NB4 (cell line): ENCODE data around the gene UBR2.

Experiments used
- DNase-seq: peaks from one replicate; pipeline ENCODE4 v3.0.0; 2010; ENCODE audit warnings: low read depth
- H3K4me3 ChIP-seq: one replicate; pipeline ENCODE4 v1.5.1; 2011; ENCODE audit warnings: mild to moderate bottlenecking, low read depth, low read length, moderate library complexity
- MYC ChIP-seq: IDR thresholded peaks from 2 replicates; pipeline ENCODE4 v1.6.1; 2011; ENCODE audit warnings: low read depth, low read length
- POLR2A ChIP-seq: IDR thresholded peaks from 2 replicates; pipeline ENCODE4 v1.6.1; 2011; ENCODE audit warnings: mild to moderate bottlenecking; ENCODE audit not compliant: insufficient read length; ENCODE audit errors: extremely low read depth
- TF ChIP-seq, protein P1 (sequence below): IDR thresholded peaks from 2 replicates; pipeline ENCODE4 v1.6.1; 2011; ENCODE audit warnings: low read depth, low read length
- TF ChIP-seq, protein P2 (sequence below): IDR thresholded peaks from one replicate; pipeline ENCODE4 v1.5.1; 2012; ENCODE audit warnings: low read depth, low read length

The UBR2 gene

DNA sequence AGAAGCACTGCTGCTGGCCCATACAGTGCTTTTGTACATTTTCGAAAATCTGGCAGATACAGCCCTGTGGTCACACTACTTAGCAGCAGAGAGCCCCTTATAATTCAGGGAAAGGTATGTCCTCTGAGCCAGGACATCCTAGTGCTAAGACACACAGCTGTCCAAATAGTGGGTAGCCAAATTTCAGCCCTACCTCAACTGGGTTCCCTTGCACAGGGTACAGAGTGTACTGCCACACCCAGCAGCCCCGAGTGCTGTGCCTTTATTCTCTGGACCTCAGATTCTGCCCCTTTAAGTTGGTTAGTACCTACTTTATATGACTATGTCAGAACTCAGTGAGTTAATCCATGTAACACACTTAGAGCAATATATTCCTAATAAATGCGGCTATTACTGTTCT, 111.0 kb downstream of the UBR2 start:
- H3K4me3 ChIP-seq: no peak overlapping the region
- DNase-seq: no peak
- TF ChIP-seq, protein P1, sequence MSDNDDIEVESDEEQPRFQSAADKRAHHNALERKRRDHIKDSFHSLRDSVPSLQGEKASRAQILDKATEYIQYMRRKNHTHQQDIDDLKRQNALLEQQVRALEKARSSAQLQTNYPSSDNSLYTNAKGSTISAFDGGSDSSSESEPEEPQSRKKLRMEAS: no peak
- TF ChIP-seq, protein P2, sequence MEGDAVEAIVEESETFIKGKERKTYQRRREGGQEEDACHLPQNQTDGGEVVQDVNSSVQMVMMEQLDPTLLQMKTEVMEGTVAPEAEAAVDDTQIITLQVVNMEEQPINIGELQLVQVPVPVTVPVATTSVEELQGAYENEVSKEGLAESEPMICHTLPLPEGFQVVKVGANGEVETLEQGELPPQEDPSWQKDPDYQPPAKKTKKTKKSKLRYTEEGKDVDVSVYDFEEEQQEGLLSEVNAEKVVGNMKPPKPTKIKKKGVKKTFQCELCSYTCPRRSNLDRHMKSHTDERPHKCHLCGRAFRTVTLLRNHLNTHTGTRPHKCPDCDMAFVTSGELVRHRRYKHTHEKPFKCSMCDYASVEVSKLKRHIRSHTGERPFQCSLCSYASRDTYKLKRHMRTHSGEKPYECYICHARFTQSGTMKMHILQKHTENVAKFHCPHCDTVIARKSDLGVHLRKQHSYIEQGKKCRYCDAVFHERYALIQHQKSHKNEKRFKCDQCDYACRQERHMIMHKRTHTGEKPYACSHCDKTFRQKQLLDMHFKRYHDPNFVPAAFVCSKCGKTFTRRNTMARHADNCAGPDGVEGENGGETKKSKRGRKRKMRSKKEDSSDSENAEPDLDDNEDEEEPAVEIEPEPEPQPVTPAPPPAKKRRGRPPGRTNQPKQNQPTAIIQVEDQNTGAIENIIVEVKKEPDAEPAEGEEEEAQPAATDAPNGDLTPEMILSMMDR: no peak
- no peak for TF ChIP-seq MYC
- TF ChIP-seq POLR2A: no peak

DNA sequence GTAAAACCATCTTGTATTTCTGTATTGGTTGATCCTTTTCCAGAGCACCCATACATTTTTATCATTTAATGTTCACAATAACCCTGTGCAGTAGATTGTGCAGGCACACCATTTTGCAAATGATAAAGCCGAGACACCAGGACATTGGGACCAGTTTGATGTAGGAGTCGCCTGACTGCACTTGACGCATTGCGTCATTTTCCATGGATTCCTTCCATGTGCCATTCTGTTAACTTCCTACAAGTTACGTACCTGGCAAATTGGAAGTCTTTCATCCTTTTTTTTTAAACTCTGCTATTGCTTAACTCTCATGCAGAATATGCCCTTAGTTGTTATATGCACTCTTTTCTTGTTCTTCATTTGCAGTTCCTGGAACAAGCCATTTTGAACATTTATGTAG, 115.5 kb downstream of the UBR2 start:
- TF ChIP-seq MYC (no peak), POLR2A (no peak)
- TF ChIP-seq, protein P1: no peak
- TF ChIP-seq, protein P2: no peak
- no peak overlapping the region for H3K4me3 ChIP-seq
- no peak for DNase-seq

DNA sequence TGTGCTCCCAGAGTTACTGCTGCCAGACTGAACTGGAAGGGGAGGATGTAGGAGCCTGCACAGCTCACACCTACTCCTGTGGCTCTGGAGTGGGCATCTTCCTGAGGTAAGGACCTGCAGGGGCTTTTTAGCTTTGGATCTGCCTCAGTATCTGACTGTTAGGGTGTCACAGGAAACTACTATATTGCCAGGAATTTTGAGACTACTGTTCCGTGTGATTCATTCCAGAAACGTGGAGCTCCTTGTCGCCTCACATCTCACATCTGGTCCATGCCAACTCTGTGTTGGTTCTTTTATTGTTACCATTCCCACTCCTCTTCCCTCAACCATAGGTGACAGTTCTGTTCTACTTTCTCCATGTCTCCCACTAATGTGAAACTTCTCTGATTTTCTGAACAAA, 124.5 kb downstream of the UBR2 start:
- TF ChIP-seq, protein P1: no peak
- TF ChIP-seq, protein P2: no peak
- TF ChIP-seq MYC: no peak
- no peak for TF ChIP-seq POLR2A
- no peak for DNase-seq
- no peak overlapping the region for H3K4me3 ChIP-seq

DNA sequence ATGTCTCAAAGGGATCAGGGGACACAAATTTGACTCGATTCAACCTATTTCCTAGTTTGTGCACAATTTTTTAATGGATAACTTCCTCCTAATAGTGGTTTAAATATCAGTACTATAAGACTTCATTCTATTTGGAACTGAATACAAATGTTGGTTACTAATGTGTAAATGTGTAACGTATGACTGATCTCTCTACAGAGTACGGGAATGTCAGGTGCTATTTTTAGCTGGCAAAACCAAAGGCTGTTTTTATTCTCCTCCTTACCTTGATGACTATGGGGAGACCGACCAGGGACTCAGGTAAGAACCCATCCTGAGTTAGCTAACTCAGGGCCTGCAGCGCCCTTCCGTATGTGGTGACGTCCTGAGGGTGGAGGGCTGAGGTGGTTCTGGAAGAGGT, 125.5 kb downstream of the UBR2 start:
- TF ChIP-seq, protein P1: no peak
- TF ChIP-seq, protein P2: no peak
- TF ChIP-seq POLR2A: no peak
- no peak for TF ChIP-seq MYC
- DNase-seq: no peak
- no peak overlapping the region for H3K4me3 ChIP-seq

DNA sequence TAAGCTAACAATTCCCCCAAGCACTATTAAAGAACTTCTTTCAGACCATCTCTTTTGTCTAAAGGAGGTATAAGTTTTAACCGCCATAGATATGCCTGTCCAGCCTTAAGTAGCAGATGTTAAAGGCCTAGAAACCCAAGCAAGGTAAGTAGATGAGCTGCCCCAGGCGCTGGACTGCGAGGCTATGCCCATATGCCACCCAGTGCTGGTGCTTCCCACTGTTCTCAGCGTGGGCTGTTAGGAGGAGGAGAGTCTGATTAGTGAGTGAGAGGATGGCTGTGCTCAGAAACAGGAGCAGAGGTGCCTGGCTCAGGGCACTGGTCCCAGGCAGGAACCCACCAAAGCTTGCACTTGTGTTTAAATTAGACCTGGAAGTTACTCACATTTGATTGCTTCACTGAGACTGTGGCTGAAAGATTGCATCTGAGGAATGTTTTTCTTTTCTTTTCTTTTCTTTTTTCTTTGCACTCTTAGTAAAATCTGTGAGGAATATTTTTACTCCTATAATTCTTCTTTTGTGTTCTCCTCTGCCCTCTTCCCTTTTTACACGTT, 126.4 kb downstream of the UBR2 start:
- H3K4me3 ChIP-seq: no peak overlapping the region
- no peak for DNase-seq
- TF ChIP-seq, protein P1: no peak
- TF ChIP-seq POLR2A: no peak
- no peak for TF ChIP-seq MYC
- TF ChIP-seq, protein P2: no peak
